BLaER1 (cell line): ENCODE results near the gene TMX2.

Source experiments
- H3K27ac ChIP-seq: shearing (Covaris generic); formaldehyde crosslinking; 2 replicates; pipeline ENCODE4 v1.8.1; 2022
- H3K27me3 ChIP-seq: shearing (Covaris generic); formaldehyde crosslinking; 2 replicates; pipeline ENCODE4 v1.8.1; 2022
- H3K36me3 ChIP-seq: shearing (Covaris generic); formaldehyde crosslinking; 2 replicates; pipeline ENCODE4 v1.8.1; 2022
- H3K4me1 ChIP-seq: shearing (Covaris generic); formaldehyde crosslinking; 2 replicates; pipeline ENCODE4 v1.8.1; 2022
- H3K4me2 ChIP-seq: shearing (Covaris generic); formaldehyde crosslinking; 2 replicates; pipeline ENCODE4 v1.8.1; 2022
- H3K4me3 ChIP-seq: shearing (Covaris generic); formaldehyde crosslinking; 2 replicates; pipeline ENCODE4 v1.8.1; 2022
- H3K9ac ChIP-seq: shearing (Covaris generic); formaldehyde crosslinking; 2 replicates; pipeline ENCODE4 v1.8.1; 2022
- H3K9me3 ChIP-seq: shearing (Covaris generic); formaldehyde crosslinking; 2 replicates; pipeline ENCODE4 v1.8.1; 2022
- H4K20me1 ChIP-seq: shearing (Covaris generic); formaldehyde crosslinking; 2 replicates; pipeline ENCODE4 v1.8.1; 2022
- Cebpa-rat ChIP-seq: shearing (Covaris generic); IDR thresholded peaks from 2 replicates; pipeline ENCODE4 v1.8.1; 2022

TMX2 gene, protein sequence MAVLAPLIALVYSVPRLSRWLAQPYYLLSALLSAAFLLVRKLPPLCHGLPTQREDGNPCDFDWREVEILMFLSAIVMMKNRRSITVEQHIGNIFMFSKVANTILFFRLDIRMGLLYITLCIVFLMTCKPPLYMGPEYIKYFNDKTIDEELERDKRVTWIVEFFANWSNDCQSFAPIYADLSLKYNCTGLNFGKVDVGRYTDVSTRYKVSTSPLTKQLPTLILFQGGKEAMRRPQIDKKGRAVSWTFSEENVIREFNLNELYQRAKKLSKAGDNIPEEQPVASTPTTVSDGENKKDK

DNA sequence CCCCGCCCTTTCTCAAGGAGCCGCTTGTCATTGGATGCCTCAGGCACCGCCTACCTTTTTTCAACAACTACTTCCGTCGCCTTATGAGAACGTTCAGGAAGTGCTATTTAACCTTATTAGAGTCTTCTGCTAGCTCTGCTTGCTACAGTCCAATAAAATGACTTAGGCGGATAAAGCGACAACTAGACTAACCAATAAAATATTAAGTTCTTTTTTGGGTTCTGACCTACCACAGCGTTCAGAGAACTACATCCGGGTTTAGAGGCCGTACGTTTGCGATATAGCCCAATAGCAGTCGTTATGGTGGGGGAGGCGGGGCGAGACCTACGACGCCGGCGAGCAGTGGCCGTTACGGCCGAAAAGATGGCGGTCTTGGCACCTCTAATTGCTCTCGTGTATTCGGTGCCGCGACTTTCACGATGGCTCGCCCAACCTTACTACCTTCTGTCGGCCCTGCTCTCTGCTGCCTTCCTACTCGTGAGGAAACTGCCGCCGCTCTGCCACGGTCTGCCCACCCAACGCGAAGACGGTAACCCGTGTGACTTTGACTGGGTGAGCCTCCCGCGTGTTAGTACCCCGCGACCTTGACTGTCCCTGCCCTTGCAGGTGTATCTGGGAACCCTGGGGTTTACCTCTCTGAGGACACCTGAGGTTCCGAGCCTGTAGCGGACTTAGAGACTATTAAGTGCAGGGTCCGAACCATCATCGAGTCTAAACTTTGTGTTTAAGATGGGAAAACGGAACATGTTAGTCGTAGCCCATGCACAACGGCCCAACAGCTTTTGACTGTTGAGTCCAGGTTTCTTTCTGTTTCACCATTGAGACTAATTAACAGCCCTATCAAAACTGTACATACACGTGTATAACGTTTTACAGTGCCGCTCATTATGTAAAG is at the start of gene TMX2:
TMX2 (plus strand) TSS at position 338 of the 895 bp plus-strand sequence; CDS start at position 364, 26 bp downstream.
- Histone ChIP-seq H3K27me3 (no peaks in the 10 kb centered on the region), H3K4me2 (peak within 1 kb of the TSS; percentile 92), H3K9ac (peak within 1 kb of the TSS; percentile 94), H3K36me3 (peaks cover 26% of the 10 kb centered on the region), H3K4me1 (peaks cover 31% of the 10 kb centered on the region), H3K4me3 (peak within 1 kb of the TSS; percentile 90), H3K9me3 (peaks cover 13% of the 10 kb centered on the region; the same call in 1 of the 2 replicates), H3K27ac (peak within 1 kb of the TSS; percentile 94), H4K20me1 (peaks cover 44% of the 10 kb centered on the region)
- TF ChIP-seq Cebpa-rat = no peak

DNA sequence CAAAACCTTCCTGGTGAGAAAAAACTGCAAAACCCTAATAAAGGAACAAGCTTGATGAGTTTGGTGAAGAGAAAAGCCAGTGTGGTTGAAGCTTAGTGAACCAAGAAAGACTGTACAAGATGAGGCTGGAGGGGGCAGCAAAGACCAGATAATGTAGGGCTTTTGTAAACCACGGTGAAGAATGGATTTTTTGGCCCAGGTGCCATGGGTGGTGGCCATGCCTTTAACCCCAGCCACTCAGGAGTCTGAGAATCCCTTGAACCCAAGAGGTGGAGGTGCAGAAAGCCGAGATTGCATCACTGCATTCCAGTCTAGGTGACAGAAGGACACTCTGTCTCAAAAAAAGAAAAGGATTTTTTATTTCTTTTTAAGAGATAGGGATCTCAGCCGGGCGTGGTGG is 49.5 kb upstream of the TMX2 start:
- no peak overlapping the region for H3K27ac ChIP-seq

DNA sequence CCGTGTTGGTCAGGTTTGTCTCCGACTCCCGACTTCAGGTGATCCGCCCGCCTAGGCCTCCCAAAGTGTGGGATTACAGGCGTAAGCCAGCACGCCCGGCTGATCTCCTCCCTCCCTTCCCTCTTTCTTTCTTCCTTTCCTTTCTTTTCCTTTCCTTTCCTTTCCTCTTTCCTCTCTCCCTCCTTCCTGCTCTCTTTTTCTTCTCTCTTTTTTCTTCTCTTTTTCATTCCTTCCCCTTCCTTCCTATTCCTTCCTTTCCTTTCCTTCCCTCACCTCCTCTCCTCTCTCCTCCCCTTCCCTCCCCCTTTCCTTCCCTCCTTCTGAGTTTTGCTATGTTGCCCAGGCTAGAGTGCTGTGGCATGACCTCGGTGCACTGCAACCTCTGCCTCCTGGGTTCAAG is 48.4 kb upstream of the TMX2 start:
- H3K4me1 ChIP-seq = peaks cover 16% of the 10 kb centered on the region
- no peak for TF ChIP-seq Cebpa-rat
- peaks cover 32% of the 10 kb centered on the region for H4K20me1 ChIP-seq
- H3K27me3 ChIP-seq = no peaks in the 10 kb centered on the region
- H3K27ac ChIP-seq = no peak overlapping the region
- H3K4me2 ChIP-seq = no peak overlapping the region
- H3K36me3 ChIP-seq = peaks cover 41% of the 10 kb centered on the region
- H3K9me3 ChIP-seq = no peaks in the 10 kb centered on the region
- no peak overlapping the region for H3K4me3 ChIP-seq
- no peak overlapping the region for H3K9ac ChIP-seq

More for the DNA sequence above, 49.5 kb upstream of the TMX2 start:
- Histone ChIP-seq H3K9me3 (no peaks in the 10 kb centered on the region), H3K4me2 (no peak overlapping the region), H3K4me1 (peaks cover 23% of the 10 kb centered on the region), H3K36me3 (peaks cover 43% of the 10 kb centered on the region), H3K4me3 (no peak overlapping the region), H4K20me1 (peaks cover 35% of the 10 kb centered on the region), H3K9ac (no peak overlapping the region), H3K27me3 (no peaks in the 10 kb centered on the region)
- no peak for TF ChIP-seq Cebpa-rat

DNA sequence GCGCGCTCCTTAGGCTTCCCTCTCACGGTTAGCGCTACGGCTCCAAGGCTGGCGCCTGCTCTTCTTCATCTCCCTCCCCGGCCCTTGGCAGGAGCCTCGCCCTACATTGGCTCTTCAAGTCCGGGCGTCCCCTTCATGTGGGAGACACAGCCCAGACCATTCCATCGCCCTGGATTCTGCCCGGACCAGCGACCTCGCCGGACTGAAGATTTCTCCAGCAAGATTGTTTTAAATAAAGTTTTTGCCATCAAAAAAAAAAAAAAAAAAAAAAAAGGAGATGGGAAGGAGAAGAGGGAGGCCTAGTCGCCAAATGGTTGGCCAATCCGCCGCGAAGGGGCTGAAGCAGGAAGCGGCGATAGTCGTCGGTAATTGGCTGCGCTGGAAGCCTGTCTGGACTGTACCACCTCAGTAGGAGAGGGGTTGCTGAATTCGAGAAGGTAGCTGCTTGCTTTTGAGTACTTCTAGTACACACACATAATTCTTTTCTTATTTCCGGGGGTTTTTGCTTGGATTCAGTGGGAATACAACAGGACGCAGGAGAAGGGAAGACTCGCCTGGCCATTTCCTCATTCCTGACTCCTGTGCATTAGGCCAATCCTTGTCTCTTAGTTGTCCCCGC is 45.2 kb upstream of the TMX2 start:
- peak overlapping the region; percentile 100 for H3K27ac ChIP-seq
- no peaks in the 10 kb centered on the region for H3K9me3 ChIP-seq
- peaks cover 30% of the 10 kb centered on the region for H3K36me3 ChIP-seq
- peak overlapping the region; percentile 99 for H3K9ac ChIP-seq
- H4K20me1 ChIP-seq = peaks cover 40% of the 10 kb centered on the region
- H3K4me2 ChIP-seq = peak overlapping the region; percentile 79
- H3K27me3 ChIP-seq = no peaks in the 10 kb centered on the region
- peaks cover 34% of the 10 kb centered on the region for H3K4me1 ChIP-seq
- peak overlapping the region; percentile 94 for H3K4me3 ChIP-seq
- no peak for TF ChIP-seq Cebpa-rat

DNA sequence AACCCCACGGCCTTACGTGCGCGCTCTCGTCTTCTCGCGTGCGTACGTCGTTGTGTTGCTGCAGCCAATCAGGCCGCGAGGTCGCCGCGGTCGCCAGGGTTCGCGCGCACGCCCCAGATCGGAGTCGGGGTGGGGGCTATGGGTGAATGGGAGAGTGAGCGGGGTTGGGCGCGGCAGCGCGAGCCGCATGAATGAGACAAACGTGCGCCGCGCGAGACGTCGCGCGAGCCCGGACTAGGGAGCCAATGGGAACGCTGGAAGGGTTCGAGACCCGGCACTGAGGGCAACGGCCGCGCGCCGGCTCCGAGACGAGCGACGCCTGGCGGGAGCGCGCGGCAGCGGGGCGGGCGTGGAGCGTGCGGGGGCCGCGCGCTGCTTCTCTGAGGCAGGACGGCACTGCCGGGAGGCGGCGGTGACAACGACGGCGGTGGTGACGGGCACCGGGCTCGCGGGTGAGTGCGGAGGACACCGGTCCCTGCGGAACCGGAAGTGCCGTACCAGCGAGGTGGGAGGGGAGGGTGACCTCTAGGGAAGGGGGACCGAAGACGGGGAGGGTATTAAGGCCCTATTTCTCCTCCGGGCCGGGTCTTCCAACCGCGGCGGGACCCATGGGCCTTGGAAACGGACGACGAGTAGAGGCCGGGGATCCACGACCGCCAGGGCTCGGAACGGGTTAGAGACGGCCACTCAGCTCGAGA is 44.5 kb upstream of the TMX2 start, which contains the start of gene ZDHHC5:
ZDHHC5 (plus strand) TSS at position 379 of the 698 bp plus-strand sequence. CDS start 4,977 bp downstream, outside the sequence.
- Histone ChIP-seq H3K9ac (peak within 1 kb of the TSS; percentile 99), H3K27me3 (no peaks in the 10 kb centered on the region), H3K27ac (peak within 1 kb of the TSS; percentile 100), H3K4me3 (peak within 1 kb of the TSS; percentile 94), H3K36me3 (peaks cover 30% of the 10 kb centered on the region), H4K20me1 (peaks cover 47% of the 10 kb centered on the region), H3K4me1 (peaks cover 28% of the 10 kb centered on the region), H3K4me2 (peak within 1 kb of the TSS; percentile 93), H3K9me3 (no peaks in the 10 kb centered on the region)
- TF ChIP-seq Cebpa-rat = no peak

DNA sequence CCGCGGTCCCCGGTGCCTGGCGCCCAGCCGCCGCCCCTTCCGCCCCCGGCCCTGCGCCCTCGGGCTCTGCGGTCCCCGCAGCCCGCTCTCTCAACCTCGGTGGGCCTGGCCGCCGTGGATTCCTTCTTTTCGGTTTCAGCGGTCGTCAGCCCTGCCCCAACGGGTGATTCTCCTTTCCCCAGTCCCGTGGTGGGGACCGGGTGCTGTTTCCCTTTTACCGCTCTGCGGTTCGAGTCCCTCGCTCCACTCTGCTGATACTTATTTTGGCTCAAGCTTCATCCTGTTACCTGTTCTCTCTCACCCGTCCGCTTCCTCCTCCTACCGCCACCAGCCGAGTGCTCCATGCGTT is 44.0 kb upstream of the TMX2 start:
- H3K4me1 ChIP-seq = peaks cover 28% of the 10 kb centered on the region
- no peaks in the 10 kb centered on the region for H3K9me3 ChIP-seq
- H3K4me3 ChIP-seq = peak overlapping the region; percentile 94
- TF ChIP-seq Cebpa-rat = no peak
- H4K20me1 ChIP-seq = peaks cover 52% of the 10 kb centered on the region
- peak overlapping the region; percentile 99 for H3K9ac ChIP-seq
- H3K36me3 ChIP-seq = peaks cover 33% of the 10 kb centered on the region
- peak overlapping the region; percentile 93 for H3K4me2 ChIP-seq
- H3K27me3 ChIP-seq = no peaks in the 10 kb centered on the region
- H3K27ac ChIP-seq = peak overlapping the region; percentile 100

DNA sequence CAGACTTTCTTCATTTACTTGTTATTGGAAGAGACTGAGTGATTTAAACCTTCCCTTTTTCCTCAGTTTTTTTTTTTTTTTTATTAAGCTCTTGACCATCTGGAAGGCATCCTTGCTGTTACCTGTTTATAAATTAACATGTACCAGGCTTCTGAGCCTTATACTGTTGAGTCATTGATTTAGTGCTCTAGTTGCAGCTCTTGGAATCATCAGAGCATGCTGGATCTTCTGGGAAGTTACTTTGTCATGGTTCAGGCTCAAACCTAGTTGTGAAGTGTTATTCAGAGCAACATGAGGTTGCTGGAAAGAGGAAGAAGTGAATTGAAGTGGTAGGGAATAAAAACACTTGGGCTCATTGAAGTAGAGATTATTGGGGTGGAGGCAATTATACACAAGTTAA is 38.1 kb upstream of the TMX2 start:
- no peak overlapping the region for H3K27ac ChIP-seq
- H4K20me1 ChIP-seq = peaks cover 100% of the 10 kb centered on the region
- H3K27me3 ChIP-seq = no peaks in the 10 kb centered on the region
- TF ChIP-seq Cebpa-rat = no peak
- no peak overlapping the region for H3K4me3 ChIP-seq
- H3K4me2 ChIP-seq = no peak overlapping the region
- peaks cover 15% of the 10 kb centered on the region for H3K4me1 ChIP-seq
- H3K9me3 ChIP-seq = no peaks in the 10 kb centered on the region
- no peak overlapping the region for H3K9ac ChIP-seq
- peaks cover 91% of the 10 kb centered on the region for H3K36me3 ChIP-seq

DNA sequence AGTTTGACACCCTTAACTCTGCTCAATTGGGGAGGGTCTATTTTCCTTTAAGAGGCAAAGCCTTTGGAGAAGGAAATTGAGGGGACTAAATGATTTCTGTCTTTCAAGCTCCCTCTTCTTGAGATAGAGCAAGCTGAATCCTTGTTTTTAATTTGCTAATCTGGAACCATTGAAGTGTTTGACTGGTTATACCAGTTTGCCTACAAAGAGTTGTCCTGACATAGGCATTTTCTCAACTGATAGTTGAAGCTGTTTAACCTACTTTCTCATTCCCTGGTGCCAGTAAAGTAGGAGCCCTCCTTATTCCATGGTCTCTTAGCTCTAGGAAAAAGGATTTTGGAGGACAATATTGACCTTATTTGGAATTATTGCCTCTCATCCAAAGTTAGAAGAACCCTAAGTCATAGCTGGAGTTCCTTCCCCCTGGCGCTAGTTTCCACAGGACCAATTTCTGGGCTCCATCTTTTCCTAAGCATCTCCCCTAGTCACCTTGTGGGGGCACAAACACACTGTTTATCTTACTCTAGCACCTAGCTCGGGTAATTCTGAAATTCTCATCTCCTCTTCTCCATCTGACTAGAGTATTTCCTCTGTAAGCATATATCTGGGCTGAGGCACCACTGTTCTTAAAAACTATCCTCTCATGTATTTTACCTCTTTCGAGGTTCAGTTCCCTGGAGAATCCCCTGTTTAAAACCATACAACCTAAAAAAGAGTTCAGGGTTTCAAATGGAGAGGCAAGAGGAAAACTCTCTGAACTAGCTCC is 37.0 kb upstream of the TMX2 start:
- H3K4me2 ChIP-seq = no peak overlapping the region
- peaks cover 5% of the 10 kb centered on the region; the same call in 1 of the 2 replicates for H3K4me1 ChIP-seq
- H3K9me3 ChIP-seq = no peaks in the 10 kb centered on the region
- no peak overlapping the region for H3K4me3 ChIP-seq
- H3K27ac ChIP-seq = no peak overlapping the region
- H3K36me3 ChIP-seq = peaks cover 99% of the 10 kb centered on the region
- H3K27me3 ChIP-seq = no peaks in the 10 kb centered on the region
- H3K9ac ChIP-seq = no peak overlapping the region
- TF ChIP-seq Cebpa-rat = no peak
- H4K20me1 ChIP-seq = peaks cover 100% of the 10 kb centered on the region

DNA sequence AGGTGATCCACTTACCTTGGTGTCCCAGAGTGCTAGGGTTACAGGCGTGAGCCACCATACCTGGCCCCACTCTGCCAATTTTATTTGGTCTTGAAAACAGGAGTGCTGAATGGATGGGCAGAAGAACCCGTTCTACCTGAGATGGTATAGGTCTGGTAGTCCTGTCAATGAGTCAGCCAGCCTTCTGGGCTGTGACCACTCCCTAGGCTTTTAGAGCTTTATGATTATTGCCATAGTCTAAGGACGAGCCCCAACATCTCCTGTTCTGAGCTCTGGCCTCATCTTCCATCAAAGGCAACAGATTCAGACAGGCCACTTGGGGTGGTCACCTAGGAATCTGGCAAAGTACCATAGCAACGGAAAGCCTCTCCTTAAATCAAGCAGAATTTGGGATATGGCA is 33.0 kb upstream of the TMX2 start:
- no peak overlapping the region for H3K4me2 ChIP-seq
- no peak for TF ChIP-seq Cebpa-rat

More for the DNA sequence above, 33.0 kb upstream of the TMX2 start:
- H3K27me3 ChIP-seq = no peaks in the 10 kb centered on the region
- peaks cover 100% of the 10 kb centered on the region for H4K20me1 ChIP-seq
- H3K36me3 ChIP-seq = peaks cover 99% of the 10 kb centered on the region
- H3K4me1 ChIP-seq = no peaks in the 10 kb centered on the region
- H3K27ac ChIP-seq = no peak overlapping the region
- no peak overlapping the region for H3K9ac ChIP-seq
- no peak overlapping the region for H3K4me3 ChIP-seq
- H3K9me3 ChIP-seq = no peaks in the 10 kb centered on the region
